IPS-20b (cell line): ENCODE measurements around the gene ZNF136.

ENCODE experiments used
- H3K27ac ChIP-seq: one replicate; pipeline ENCODE4 v1.5.1; 2013; ENCODE audit warnings: low read length
- H3K27me3 ChIP-seq: 2 replicates; pipeline ENCODE4 v1.6.1; 2013; ENCODE audit warnings: mild to moderate bottlenecking, low read length, inconsistent platforms; ENCODE audit not compliant: insufficient read depth
- H3K36me3 ChIP-seq: 2 replicates; pipeline ENCODE4 v1.6.1; 2013; ENCODE audit warnings: low read depth, mild to moderate bottlenecking, inconsistent platforms, low read length, moderate library complexity; ENCODE audit not compliant: insufficient read depth
- H3K4me1 ChIP-seq: 2 replicates; pipeline ENCODE4 v1.6.1; 2013; ENCODE audit warnings: mild to moderate bottlenecking, control low read depth, inconsistent platforms, low read length, moderate library complexity; ENCODE audit not compliant: insufficient read depth
- H3K4me3 ChIP-seq: 2 replicates; pipeline ENCODE4 v1.5.1; 2013; ENCODE audit warnings: mild to moderate bottlenecking, low read length, inconsistent platforms
- H3K9ac ChIP-seq: 2 replicates; pipeline ENCODE4 v1.6.1; 2013; ENCODE audit warnings: low read depth, mild to moderate bottlenecking, inconsistent platforms, low read length, moderate library complexity
- H3K9me3 ChIP-seq: 2 replicates; pipeline ENCODE4 v1.6.1; 2013; ENCODE audit warnings: mild to moderate bottlenecking, low read depth, low read length, inconsistent platforms; ENCODE audit not compliant: insufficient read depth

Gene ZNF136

GRCh38 chr19:12145348-12145747 is 17.5 kb upstream of the ZNF136 start:
- Histone ChIP-seq H3K9ac (no peak overlapping the region), H3K27ac (no peak overlapping the region), H3K36me3 (peaks cover 61% of the 10 kb centered on the region), H3K4me3 (no peak overlapping the region), H3K27me3 (no peaks in the 10 kb centered on the region), H3K4me1 (peaks cover 5% of the 10 kb centered on the region; the same call in 1 of the 2 replicates), H3K9me3 (peaks cover 31% of the 10 kb centered on the region)

GRCh38 chr19:12155324-12155860 is 7.5 kb upstream of the ZNF136 start:
- Histone ChIP-seq H3K36me3 (peaks cover 29% of the 10 kb centered on the region), H3K27me3 (no peaks in the 10 kb centered on the region), H3K9ac (peak overlapping the region; percentile 95), H3K4me1 (no peaks in the 10 kb centered on the region), H3K4me3 (peak overlapping the region; percentile 93), H3K27ac (no peak overlapping the region), H3K9me3 (peaks cover 4% of the 10 kb centered on the region)

- peak within 1 kb of the TSS; percentile 95 for H3K9ac ChIP-seq
Measured at GRCh38 chr19:12156223-12157058, 6.5 kb upstream of the ZNF136 start, which contains the start of gene ZNF625. Gene ZNF625 (minus strand): TSS chr19:12156734. CDS start chr19:12156558, 176 bp downstream.

GRCh38 chr19:12159773-12160414 is 3.0 kb upstream of the ZNF136 start:
- H3K4me3 ChIP-seq, result no peak overlapping the region
- H3K4me1 ChIP-seq, result peaks cover 6% of the 10 kb centered on the region; the same call in 1 of the 2 replicates
- no peak overlapping the region for H3K27ac ChIP-seq
- H3K9ac ChIP-seq, result no peak overlapping the region
- no peaks in the 10 kb centered on the region for H3K9me3 ChIP-seq
- H3K27me3 ChIP-seq, result no peaks in the 10 kb centered on the region
- no peaks in the 10 kb centered on the region for H3K36me3 ChIP-seq

More at GRCh38 chr19:12156223-12157058, 6.5 kb upstream of the ZNF136 start, which contains the start of gene ZNF625:
- peak within 1 kb of the TSS; percentile 93 for H3K4me3 ChIP-seq
- H3K27ac ChIP-seq, result peak within 1 kb of the TSS; percentile 83
- H3K27me3 ChIP-seq, result no peaks in the 10 kb centered on the region
- H3K9me3 ChIP-seq, result no peaks in the 10 kb centered on the region
- H3K36me3 ChIP-seq, result peaks cover 21% of the 10 kb centered on the region
- no peaks in the 10 kb centered on the region for H3K4me1 ChIP-seq

GRCh38 chr19:12162513-12162881 is 399 bp upstream of the ZNF136 start:
- H3K27ac ChIP-seq, result no peak overlapping the region
- H3K36me3 ChIP-seq, result no peaks in the 10 kb centered on the region
- H3K4me1 ChIP-seq, result peaks cover 6% of the 10 kb centered on the region; the same call in 1 of the 2 replicates
- no peak overlapping the region for H3K9ac ChIP-seq
- no peaks in the 10 kb centered on the region for H3K9me3 ChIP-seq
- peak overlapping the region; percentile 91 for H3K4me3 ChIP-seq
- no peaks in the 10 kb centered on the region for H3K27me3 ChIP-seq

GRCh38 chr19:12163826-12164225 is 930 bp downstream of the ZNF136 start:
- Histone ChIP-seq H3K4me3 (peak overlapping the region; percentile 91), H3K9ac (peak overlapping the region; percentile 89), H3K27ac (no peak overlapping the region), H3K4me1 (peaks cover 6% of the 10 kb centered on the region; the same call in 1 of the 2 replicates), H3K27me3 (no peaks in the 10 kb centered on the region), H3K9me3 (no peaks in the 10 kb centered on the region), H3K36me3 (no peaks in the 10 kb centered on the region)

- no peaks in the 10 kb centered on the region for H3K36me3 ChIP-seq
- H3K4me3 ChIP-seq, result no peak overlapping the region
- no peaks in the 10 kb centered on the region for H3K27me3 ChIP-seq
- no peaks in the 10 kb centered on the region for H3K9me3 ChIP-seq
- H3K27ac ChIP-seq, result no peak overlapping the region
- peaks cover 6% of the 10 kb centered on the region; the same call in 1 of the 2 replicates for H3K4me1 ChIP-seq
- no peak overlapping the region for H3K9ac ChIP-seq
Measured at GRCh38 chr19:12166626-12167025, 3.7 kb downstream of the ZNF136 start.

GRCh38 chr19:12180377-12180776 is 17.5 kb downstream of the ZNF136 start:
- Histone ChIP-seq H3K36me3 (peaks cover 8% of the 10 kb centered on the region; the same call in 1 of the 2 replicates), H3K4me1 (no peaks in the 10 kb centered on the region), H3K9ac (no peak overlapping the region), H3K9me3 (peaks cover 49% of the 10 kb centered on the region), H3K27ac (no peak overlapping the region), H3K27me3 (no peaks in the 10 kb centered on the region), H3K4me3 (no peak overlapping the region)

GRCh38 chr19:12187625-12188024 is 24.7 kb downstream of the ZNF136 start:
- H3K27ac ChIP-seq, result no peak overlapping the region
- H3K9ac ChIP-seq, result no peak overlapping the region
- H3K4me1 ChIP-seq, result no peaks in the 10 kb centered on the region
- no peaks in the 10 kb centered on the region for H3K27me3 ChIP-seq
- H3K9me3 ChIP-seq, result peaks cover 92% of the 10 kb centered on the region
- peak overlapping the region; percentile 15; the same call in 1 of the 2 replicates for H3K4me3 ChIP-seq
- peaks cover 59% of the 10 kb centered on the region for H3K36me3 ChIP-seq

GRCh38 chr19:12194827-12195731 is 32.2 kb downstream of the ZNF136 start:
- Histone ChIP-seq H3K9me3 (peaks cover 75% of the 10 kb centered on the region), H3K27me3 (no peaks in the 10 kb centered on the region), H3K27ac (no peak overlapping the region), H3K36me3 (peaks cover 5% of the 10 kb centered on the region; the same call in 1 of the 2 replicates), H3K4me3 (no peak overlapping the region), H3K9ac (no peak overlapping the region), H3K4me1 (no peaks in the 10 kb centered on the region)

- Histone ChIP-seq H3K9ac (no peak overlapping the region), H3K4me1 (no peaks in the 10 kb centered on the region), H3K27me3 (no peaks in the 10 kb centered on the region), H3K27ac (no peak overlapping the region), H3K36me3 (no peaks in the 10 kb centered on the region), H3K4me3 (no peak overlapping the region), H3K9me3 (peaks cover 56% of the 10 kb centered on the region)
Measured at GRCh38 chr19:12198136-12198535, 35.2 kb downstream of the ZNF136 start.
